Fibroblast of skin of right biceps (primary cell): ENCODE results near the gene IPP.
"Not testable (repeated sequence)": the region's sequence is repeated elsewhere in the genome, so short reads cannot be mapped to it uniquely, and the experiment has no call there.

Source experiments
- DNase-seq: peaks from one replicate; pipeline ENCODE4 v3.0.0-alpha.2; 2013

Gene IPP

GRCh38 chr1:45679123-45679522 is 71.3 kb downstream of the IPP start:
- DNase-seq: no peak

DNA sequence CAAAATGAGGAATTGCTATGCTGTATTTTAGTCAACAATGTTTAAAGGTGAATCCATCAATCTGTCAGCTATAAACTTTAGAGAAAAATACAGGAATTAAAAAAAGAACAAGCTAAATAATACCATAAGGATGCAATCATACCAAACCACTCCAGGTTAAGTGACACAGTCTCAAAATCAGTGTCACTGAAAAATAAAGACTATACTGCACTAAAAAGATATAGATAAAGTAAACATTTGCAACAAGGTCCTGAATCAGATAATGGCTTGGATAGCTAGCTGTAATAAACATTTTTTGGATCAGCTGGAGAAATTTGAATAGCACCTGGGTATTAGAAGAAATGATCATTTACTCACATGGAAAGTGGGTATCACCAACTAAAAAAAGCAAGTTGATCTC is 72.0 kb downstream of the IPP start:
- DNase-seq: no peak

GRCh38 chr1:45677751-45678245 is 72.7 kb downstream of the IPP start:
- no peak for DNase-seq

GRCh38 chr1:45676553-45676952 is 73.9 kb downstream of the IPP start:
- DNase-seq: not testable (repeated sequence)

GRCh38 chr1:45674478-45674877 is 76.0 kb downstream of the IPP start:
- no peak for DNase-seq

- peak; percentile 44 for DNase-seq
These were observed 76.5 kb downstream of the IPP start for GRCh38 chr1:45673956-45674355.

GRCh38 chr1:45669859-45670655 is 80.4 kb downstream of the IPP start:
- DNase-seq: peak; percentile 55

- peak; percentile 36 for DNase-seq
These were observed 81.1 kb downstream of the IPP start for GRCh38 chr1:45669379-45669778.

- DNase-seq: no peak
These were observed 81.9 kb downstream of the IPP start for GRCh38 chr1:45668526-45668925.

GRCh38 chr1:45667321-45668111 is 82.9 kb downstream of the IPP start:
- no peak for DNase-seq

DNA sequence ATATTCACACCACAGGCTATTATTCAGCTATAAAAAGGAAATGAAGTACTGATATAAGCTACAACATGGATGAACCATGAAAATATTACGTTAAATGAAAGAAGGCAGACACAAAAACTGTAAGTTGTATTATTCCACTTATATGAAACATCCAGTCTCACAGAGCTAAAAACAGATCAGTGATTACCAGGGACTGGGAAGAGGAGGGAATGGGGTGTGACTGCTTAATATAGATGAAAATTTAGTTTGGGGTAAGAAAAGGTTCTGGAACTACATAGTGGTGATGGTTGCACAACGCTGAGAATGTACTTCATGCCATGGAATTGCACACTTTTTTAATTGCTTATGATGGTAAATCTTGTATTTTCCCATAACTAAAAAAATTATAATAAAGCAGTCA is 83.6 kb downstream of the IPP start:
- no peak for DNase-seq

GRCh38 chr1:45660336-45660735 is 90.1 kb downstream of the IPP start:
- DNase-seq: no peak

- DNase-seq: no peak
These were observed 91.2 kb downstream of the IPP start for GRCh38 chr1:45659222-45659621.

DNA sequence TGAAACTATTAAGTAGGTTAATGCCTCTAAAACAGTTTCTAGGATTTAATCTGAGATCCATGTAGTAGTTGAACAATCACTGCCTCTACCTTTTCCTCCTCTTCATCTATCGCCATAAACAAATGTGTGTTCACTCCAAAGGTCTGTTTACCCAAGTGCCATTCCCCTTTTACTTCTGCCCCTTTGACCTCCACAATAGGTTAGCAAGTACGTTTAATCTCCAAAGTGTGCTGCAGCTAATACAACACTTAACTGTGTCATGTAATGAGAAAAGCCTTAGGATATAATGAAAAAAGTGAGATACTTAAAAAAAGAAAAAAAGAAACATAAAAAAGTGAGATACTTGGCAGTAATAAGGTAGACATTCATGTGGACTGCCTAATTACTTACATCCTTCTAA is 92.3 kb downstream of the IPP start:
- no peak for DNase-seq

- DNase-seq: no peak
These were observed 93.8 kb downstream of the IPP start for GRCh38 chr1:45656573-45657226.

DNA sequence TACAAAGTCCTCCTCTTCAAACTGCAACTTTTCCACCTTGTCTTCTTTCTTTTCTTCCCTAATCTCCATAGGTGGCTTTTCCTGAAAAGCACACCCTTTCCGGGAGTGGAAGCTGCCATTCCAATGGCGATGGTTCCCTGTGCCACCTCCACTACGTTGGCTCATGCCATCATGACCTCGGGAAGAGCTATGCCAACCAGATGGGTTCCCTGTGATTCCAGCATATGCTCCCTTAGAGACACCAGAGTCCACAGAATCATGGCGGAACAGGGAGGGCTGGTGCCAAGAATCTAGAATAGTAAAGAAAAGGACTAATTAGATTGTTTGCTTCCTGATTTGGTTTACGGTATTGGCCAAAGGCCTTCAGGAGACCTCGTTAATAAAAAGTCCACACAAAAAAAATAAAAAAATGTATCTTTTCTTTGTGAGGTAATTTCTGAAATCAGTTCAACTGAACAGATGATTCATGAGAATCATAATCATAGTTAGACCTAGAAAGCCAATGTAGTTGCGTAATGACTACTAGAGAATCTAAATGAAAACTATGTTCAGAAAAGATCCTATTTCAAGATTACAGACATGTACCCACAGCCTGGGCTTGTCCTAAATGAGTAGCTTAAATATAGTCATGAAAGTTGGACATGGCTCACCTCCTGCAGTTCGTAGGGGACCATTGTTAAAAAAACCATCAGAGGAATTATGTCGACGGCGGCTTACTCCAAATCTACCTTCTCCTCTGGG is 95.7 kb downstream of the IPP start:
- DNase-seq: peak; percentile 22
